KBM-7 (cell line): ENCODE results near the gene DDX3X.
A peak's percentile ranks its signal among the peaks of the same experiment; 100 is the strongest.
"Not testable (repeated sequence)": the region's sequence is repeated elsewhere in the genome, so short reads cannot be mapped to it uniquely, and the experiment has no call there.

Experiments used
- DNase-seq: peaks from one replicate; pipeline ENCODE4 v3.0.0-alpha.2; 2015
- in situ Hi-C: fragments of 300-500 bp; cut with MboI; formaldehyde crosslinking; loops from 2 replicates; pipeline ENCODE4 v1.14.3; 2020; ENCODE audit warnings: low sequenced_read_pairs, low pct_unique_long_range_greater_than_20kb, mixed read lengths

Gene DDX3X

DNA sequence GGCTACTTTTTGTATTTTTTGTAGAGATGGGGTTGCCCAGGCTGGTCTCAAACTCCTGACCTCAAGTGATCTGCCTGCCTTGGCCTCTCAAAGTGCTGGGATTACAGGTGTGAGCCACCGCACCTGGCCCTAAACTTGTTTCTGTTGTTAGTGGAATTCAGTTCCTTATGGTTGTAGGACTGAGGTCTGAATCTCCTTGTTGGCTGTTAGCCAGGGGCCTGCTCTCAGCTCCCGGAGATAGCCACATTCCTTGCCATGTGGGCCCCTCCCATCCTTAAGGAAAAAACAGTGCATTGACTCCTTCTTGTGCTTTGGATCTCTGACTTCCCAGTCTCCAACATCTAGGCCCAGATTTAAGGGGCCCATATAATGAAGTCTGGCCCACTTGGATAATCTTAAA, 63.8 kb downstream of the DDX3X start:
- DNase-seq: no peak
- in situ Hi-C loops: no loop called here

GRCh38 chrX:41402556-41402955, 68.6 kb downstream of the DDX3X start:
- DNase-seq, in situ Hi-C loops: not testable (repeated sequence)

- no peak for DNase-seq
- in situ Hi-C loops: no loop called here
Measured at GRCh38 chrX:41405551-41405950, 71.6 kb downstream of the DDX3X start.

DNA sequence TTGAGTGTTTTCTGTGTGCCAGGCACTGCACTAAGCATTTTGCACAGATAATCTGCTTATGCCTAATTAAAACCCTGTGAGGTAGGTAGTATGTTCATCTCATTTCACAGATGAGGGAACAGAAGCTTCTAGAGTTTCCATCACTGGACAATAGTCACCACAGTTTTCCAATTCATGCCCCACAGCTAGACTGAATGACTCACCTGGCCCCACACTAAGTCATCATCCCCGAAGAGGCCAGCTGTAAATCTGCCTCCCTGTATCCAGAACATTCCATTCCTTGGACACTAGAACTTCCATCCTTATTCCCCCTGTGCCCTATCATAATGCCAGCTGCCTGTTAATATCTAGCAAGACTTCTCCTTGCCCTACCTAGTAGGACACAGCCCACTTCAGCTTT, 72.2 kb downstream of the DDX3X start:
- in situ Hi-C loops: no loop called here
- DNase-seq: no peak

GRCh38 chrX:41407816-41408215, 73.9 kb downstream of the DDX3X start:
- DNase-seq: no peak
- in situ Hi-C loops: no loop called here

DNA sequence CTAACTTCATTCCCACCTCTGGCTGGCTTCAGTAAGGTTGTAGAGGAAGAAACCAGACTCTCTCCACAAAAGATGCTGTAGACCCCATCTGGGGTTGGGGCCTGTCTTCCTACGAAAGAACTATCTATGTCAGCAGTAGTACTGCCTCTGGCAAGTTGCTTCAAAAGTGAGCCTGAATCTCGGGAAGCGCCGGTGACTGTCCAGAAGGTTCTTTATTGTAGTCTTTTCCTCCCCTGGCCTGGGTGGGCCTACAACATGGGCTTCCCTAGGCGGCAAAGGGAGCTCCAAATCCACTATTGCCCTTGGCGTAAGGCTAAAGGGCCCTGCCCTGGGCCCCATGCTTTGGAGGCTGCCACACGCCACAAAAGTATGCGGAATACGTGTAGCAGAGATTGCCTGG, 74.6 kb downstream of the DDX3X start:
- in situ Hi-C loops: no loop called here
- DNase-seq: no peak

- in situ Hi-C loops: no loop called here
Measured at GRCh38 chrX:41409006-41409405, 75.0 kb downstream of the DDX3X start.

GRCh38 chrX:41411222-41411621, 77.3 kb downstream of the DDX3X start:
- in situ Hi-C loops, DNase-seq: not testable (repeated sequence)

More at GRCh38 chrX:41409006-41409405, 75.0 kb downstream of the DDX3X start:
- no peak for DNase-seq

DNA sequence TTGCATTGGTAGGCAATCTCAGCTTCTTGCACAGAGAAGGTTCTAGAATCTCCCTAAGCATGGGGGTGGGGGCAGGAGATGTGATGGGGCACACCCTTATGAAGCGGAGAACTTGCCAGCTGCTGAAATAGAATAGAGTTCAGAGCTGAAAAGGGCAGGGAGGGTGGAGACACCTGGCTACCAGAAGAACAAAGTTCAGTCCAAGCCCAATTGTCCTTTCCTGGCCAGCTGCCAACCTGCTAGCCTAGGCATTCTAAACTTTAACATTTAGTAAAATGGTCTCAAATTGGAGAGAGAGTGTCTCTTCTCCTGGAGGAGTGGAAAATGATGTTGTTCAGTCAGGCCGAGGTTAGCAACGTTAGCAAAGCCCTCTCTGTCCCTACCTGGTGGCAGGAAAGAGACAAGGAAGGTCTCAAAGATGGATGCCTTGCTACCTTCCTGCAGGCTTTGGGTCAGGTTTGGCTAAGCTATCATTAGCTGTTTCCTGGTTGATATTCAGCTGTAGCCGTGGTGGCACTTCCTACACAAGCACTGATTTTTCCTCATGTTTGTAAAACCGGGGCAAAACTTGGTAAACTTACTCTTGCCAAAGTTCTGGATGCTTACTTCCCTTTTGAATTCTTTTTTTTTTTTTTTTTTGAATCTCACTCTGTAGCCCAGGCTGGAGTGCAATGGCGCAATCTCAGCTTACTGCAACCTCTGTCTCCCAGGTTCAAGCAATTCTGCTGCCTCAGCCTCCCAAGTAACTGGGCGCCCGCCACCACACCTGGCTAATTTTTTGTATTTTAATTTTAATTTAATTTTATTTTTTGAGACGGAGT, 78.5 kb downstream of the DDX3X start:
- in situ Hi-C loops: no loop called here
- peak; percentile 34 for DNase-seq
